AG09309 (cell line): ENCODE results near the gene VPS13D.

ENCODE experiments used
- DNase-seq: peaks from one replicate; pipeline ENCODE4 v3.0.0-alpha.2; 2010; ENCODE audit warnings: low read depth
- H3K4me3 ChIP-seq: 2 replicates; pipeline ENCODE4 v1.5.1; 2011; ENCODE audit warnings: mild to moderate bottlenecking, low read depth, low read length, moderate library complexity; ENCODE audit not compliant: control insufficient read depth
- TF ChIP-seq, protein P1 (sequence below): IDR thresholded peaks from 2 replicates; pipeline ENCODE4 v1.5.1; 2011; ENCODE audit warnings: mild to moderate bottlenecking, low read depth, low read length, inconsistent platforms; ENCODE audit not compliant: insufficient read depth, control insufficient read depth; ENCODE audit errors: missing control alignments

Gene VPS13D

DNA sequence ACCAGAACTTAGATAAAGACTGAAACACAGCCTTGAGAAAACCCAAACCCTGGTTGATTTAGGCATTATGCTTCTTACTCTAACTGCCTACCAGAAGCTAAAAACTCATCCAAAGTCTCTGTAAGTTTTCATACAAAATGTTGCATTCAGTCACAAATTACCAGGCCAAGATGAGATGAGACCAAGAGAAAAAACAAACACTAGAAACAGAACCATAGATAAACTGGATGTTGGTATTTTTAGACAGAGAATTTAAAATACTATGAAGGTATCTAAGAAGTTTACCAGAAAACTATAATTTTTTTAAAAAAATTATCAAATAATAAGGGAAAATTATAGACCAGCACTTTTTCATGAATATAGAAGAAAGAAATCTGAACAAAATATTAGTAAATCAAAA lies 180.5 kb downstream of the VPS13D start:
- no peak overlapping the region for H3K4me3 ChIP-seq
- TF ChIP-seq, protein P1, sequence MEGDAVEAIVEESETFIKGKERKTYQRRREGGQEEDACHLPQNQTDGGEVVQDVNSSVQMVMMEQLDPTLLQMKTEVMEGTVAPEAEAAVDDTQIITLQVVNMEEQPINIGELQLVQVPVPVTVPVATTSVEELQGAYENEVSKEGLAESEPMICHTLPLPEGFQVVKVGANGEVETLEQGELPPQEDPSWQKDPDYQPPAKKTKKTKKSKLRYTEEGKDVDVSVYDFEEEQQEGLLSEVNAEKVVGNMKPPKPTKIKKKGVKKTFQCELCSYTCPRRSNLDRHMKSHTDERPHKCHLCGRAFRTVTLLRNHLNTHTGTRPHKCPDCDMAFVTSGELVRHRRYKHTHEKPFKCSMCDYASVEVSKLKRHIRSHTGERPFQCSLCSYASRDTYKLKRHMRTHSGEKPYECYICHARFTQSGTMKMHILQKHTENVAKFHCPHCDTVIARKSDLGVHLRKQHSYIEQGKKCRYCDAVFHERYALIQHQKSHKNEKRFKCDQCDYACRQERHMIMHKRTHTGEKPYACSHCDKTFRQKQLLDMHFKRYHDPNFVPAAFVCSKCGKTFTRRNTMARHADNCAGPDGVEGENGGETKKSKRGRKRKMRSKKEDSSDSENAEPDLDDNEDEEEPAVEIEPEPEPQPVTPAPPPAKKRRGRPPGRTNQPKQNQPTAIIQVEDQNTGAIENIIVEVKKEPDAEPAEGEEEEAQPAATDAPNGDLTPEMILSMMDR: no peak
- no peak for DNase-seq

- no peak overlapping the region for H3K4me3 ChIP-seq
- no peak for DNase-seq
- TF ChIP-seq, protein P1: no peak
Measured at GRCh38 chr1:12411098-12411497, 181.3 kb downstream of the VPS13D start.

GRCh38 chr1:12411747-12412146 lies 181.9 kb downstream of the VPS13D start:
- TF ChIP-seq, protein P1: no peak
- no peak for DNase-seq
- H3K4me3 ChIP-seq: no peak overlapping the region

DNA sequence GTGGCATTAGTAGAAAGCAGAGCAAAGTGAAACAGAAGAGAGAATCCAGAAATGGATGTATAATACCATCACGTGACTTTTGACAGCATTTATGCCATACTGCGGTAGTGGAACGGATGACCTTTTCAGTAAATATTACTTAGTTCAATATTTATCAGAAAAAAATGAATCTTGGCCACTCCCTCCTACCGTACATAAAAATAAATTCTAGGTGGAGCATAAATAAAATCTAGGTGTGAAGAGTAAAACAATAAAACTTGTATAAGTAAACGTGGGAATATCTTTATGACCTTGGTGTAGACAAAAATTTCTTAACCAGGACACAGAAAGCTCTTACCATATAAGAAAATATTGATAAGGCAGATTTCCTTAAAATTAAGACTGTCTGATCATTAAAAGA lies 182.6 kb downstream of the VPS13D start:
- H3K4me3 ChIP-seq: no peak overlapping the region
- no peak for DNase-seq
- TF ChIP-seq, protein P1: no peak

- TF ChIP-seq, protein P1: no peak
- H3K4me3 ChIP-seq: no peak overlapping the region
- no peak for DNase-seq
Measured at GRCh38 chr1:12413664-12414410, 184.0 kb downstream of the VPS13D start.

DNA sequence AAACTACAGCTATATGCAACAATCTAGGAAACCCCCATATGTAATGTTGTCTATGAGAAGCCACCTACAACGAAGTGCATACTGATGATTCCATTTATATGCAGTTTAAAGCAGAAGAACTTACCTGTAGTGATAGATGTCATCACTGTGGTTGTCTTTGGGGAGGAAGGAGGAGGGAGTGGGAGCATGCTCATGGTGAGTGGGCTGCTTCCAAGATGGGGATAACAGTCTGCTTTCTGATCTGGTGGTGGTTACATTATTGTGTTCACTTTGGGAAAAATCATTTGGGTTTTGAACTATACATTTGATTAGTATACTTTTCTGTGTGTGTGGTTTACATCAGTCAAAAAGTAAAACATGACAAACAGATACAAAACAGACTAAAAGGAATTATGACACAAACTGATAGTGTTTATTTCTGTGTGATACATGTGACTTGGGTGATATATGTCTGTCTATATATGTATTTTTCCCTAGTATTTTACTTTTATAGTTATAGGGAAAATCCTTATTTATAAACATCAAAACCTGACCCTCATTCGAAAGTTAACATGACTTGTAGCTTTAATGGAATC lies 184.7 kb downstream of the VPS13D start:
- no peak for DNase-seq
- TF ChIP-seq, protein P1: no peak
- no peak overlapping the region for H3K4me3 ChIP-seq

GRCh38 chr1:12415038-12415466 lies 185.2 kb downstream of the VPS13D start:
- no peak for DNase-seq
- TF ChIP-seq, protein P1: no peak
- H3K4me3 ChIP-seq: no peak overlapping the region
